ENCODE measurements around the gene SLC38A6. TPM values are rescaled to one million over a fixed set of nuclear protein-coding genes. Genes with fewer than 3 reads are reported as not detected.

SLC38A6 gene
- total and polyA plus RNA-seq, 3 donors from 2014 or later = 20.8 to 28.6 (median 26.6) TPM

DNA sequence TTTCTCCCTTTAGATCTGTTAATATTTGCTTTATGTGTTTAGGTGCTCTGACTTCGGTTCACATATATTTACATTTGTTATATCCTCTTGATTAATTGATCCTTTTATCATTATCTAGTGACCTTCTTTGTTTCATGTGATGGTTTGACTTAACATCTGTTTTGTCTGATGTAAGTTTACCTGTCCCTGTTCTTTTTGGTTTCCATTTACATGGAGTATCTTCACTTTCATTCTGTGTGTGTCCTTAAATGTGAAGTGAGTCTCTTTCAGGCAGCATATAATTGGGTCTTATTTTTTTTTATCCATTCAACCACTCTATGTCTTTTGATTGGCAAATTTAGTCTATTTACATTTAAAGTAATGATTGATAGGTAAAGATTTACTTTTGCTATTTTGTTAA is 24.4 kb upstream of the SLC38A6 start:
- Histone ChIP-seq H3K27me3 (no peaks in the 10 kb centered on the region), H3K4me3 (no peak overlapping the region), H3K36me3 (ENCODE audit: low read depth, missing control alignments) (no peaks in the 10 kb centered on the region), H3K4me1 (no peaks in the 10 kb centered on the region), H3K27ac (no peak overlapping the region), H3K9me3 (no peaks in the 10 kb centered on the region)
- TF ChIP-seq POLR2A (IDR thresholded peaks at IDR 0.05) = no peak
- TF ChIP-seq, protein P1, sequence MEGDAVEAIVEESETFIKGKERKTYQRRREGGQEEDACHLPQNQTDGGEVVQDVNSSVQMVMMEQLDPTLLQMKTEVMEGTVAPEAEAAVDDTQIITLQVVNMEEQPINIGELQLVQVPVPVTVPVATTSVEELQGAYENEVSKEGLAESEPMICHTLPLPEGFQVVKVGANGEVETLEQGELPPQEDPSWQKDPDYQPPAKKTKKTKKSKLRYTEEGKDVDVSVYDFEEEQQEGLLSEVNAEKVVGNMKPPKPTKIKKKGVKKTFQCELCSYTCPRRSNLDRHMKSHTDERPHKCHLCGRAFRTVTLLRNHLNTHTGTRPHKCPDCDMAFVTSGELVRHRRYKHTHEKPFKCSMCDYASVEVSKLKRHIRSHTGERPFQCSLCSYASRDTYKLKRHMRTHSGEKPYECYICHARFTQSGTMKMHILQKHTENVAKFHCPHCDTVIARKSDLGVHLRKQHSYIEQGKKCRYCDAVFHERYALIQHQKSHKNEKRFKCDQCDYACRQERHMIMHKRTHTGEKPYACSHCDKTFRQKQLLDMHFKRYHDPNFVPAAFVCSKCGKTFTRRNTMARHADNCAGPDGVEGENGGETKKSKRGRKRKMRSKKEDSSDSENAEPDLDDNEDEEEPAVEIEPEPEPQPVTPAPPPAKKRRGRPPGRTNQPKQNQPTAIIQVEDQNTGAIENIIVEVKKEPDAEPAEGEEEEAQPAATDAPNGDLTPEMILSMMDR (IDR thresholded peaks at IDR 0.05) = no peak
- no peak for DNase-seq
- 100% methylated on average over 1 of the region's 1 CpG for WGBS, 2 donors
- intact Hi-C loops (cut with DNase I; ENCODE audit: low total_unique reads) = no loop called here

DNA sequence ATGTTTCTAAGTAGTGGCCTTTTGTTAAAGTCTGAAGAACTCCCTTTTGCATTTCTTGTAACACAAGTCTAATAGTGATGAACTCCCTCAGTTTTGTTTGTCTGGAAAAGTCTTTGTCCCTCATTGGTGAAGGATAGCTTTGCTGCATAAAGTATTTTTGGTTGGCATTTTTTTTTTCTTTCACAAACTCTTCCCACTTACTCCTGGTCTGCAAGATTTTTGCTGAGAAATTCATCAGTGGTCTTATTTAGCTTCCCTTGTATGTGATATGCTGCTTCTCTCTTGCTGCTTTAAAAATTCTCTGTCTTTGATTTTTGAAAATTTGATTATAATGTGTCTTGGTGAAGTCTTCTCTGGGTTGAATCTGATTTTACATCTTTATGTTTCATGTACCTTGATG is 22.9 kb upstream of the SLC38A6 start:
- no peak overlapping the region for H3K4me3 ChIP-seq
- no peaks in the 10 kb centered on the region for H3K36me3 ChIP-seq (ENCODE audit: low read depth, missing control alignments)
- no peak for DNase-seq
- H3K9me3 ChIP-seq = no peaks in the 10 kb centered on the region
- no peaks in the 10 kb centered on the region for H3K4me1 ChIP-seq
- H3K27me3 ChIP-seq = no peaks in the 10 kb centered on the region
- TF ChIP-seq, protein P1 (IDR thresholded peaks at IDR 0.05) = no peak
- TF ChIP-seq POLR2A (IDR thresholded peaks at IDR 0.05) = no peak
- intact Hi-C loops (cut with DNase I; ENCODE audit: low total_unique reads) = no loop called here
- H3K27ac ChIP-seq = no peak overlapping the region

DNA sequence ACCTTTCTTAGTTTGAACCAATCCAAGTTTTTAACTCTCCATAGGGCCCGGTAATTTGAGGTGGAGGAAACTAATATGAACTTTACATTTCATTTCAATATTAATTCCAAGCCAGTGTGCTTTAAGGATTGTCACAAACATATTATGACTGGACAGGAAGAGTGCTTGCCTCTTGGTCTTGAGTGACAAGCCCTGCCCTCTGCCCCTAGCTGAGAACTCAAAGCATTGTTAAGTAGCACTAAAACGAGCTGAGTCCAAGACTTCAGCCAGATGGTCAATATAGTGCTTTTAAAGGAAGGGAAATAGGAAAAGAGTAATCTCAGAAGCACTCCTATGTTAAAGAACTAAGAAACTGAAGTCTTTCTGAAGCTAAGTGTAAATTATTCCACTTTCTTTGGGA is 17.3 kb upstream of the SLC38A6 start:
- no peak for DNase-seq
- Histone ChIP-seq H3K27me3 (no peaks in the 10 kb centered on the region), H3K9me3 (no peaks in the 10 kb centered on the region), H3K27ac (no peak overlapping the region), H3K36me3 (ENCODE audit: low read depth, missing control alignments) (no peaks in the 10 kb centered on the region), H3K4me3 (no peak overlapping the region), H3K4me1 (no peaks in the 10 kb centered on the region)
- 68 to 71% methylated on average over 2 of the region's 2 CpGs for WGBS, 2 donors
- intact Hi-C loops (cut with DNase I; ENCODE audit: low total_unique reads) = no loop called here
- TF ChIP-seq POLR2A (IDR thresholded peaks at IDR 0.05) = no peak
- TF ChIP-seq, protein P1 (IDR thresholded peaks at IDR 0.05) = no peak

DNA sequence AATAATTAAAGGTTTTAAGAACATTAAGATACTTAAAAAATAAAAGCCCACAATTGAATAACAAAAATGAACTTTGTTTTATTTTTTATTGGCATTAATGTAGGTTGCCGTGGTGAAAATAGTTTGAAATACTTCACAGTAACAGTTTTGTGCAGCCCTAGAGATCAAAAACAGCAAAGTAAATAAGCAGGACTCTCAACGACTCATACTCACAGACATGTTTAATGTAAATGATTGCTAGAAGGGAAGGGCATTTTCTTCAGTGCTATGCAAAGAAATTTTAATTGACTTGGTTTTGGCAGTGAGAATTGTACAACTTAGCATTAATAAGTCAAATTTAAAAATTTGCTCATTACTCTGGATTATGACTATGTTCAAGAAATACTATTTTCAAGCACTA is 16.1 kb upstream of the SLC38A6 start:
- H3K27ac ChIP-seq = no peak overlapping the region

DNA sequence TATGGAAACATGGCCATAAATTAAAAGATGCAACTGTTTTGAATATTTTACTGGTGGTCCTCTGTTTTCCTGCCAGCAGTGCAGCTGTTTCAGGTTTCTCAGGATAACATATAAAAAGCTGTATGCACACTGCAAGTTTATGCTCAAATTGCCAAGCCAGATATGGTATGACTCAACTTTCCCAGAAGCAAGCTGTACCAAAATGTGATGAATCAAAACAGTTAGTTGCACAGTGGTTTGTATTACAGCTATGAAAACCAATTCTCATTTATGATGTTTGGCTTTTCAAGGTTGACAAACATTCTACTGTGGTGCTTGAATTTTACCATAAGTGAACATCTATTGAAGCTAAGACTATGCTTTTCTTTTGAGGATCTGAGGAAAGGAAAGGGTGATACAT is 15.6 kb upstream of the SLC38A6 start:
- Histone ChIP-seq H3K27ac (no peak overlapping the region), H3K4me1 (no peaks in the 10 kb centered on the region), H3K9me3 (no peaks in the 10 kb centered on the region), H3K27me3 (no peaks in the 10 kb centered on the region), H3K4me3 (no peak overlapping the region), H3K36me3 (ENCODE audit: low read depth, missing control alignments) (no peaks in the 10 kb centered on the region)
- no peak for DNase-seq
- intact Hi-C loops (cut with DNase I; ENCODE audit: low total_unique reads) = no loop called here
- no peak for TF ChIP-seq POLR2A (IDR thresholded peaks at IDR 0.05)
- TF ChIP-seq, protein P1 (IDR thresholded peaks at IDR 0.05) = no peak

More for the DNA sequence above, 16.1 kb upstream of the SLC38A6 start:
- no peaks in the 10 kb centered on the region for H3K36me3 ChIP-seq (ENCODE audit: low read depth, missing control alignments)
- intact Hi-C loops (cut with DNase I; ENCODE audit: low total_unique reads) = no loop called here
- 67% methylated on average over 2 of the region's 2 CpGs for WGBS, 2 donors
- no peaks in the 10 kb centered on the region for H3K27me3 ChIP-seq
- no peaks in the 10 kb centered on the region for H3K4me1 ChIP-seq
- no peaks in the 10 kb centered on the region for H3K9me3 ChIP-seq
- TF ChIP-seq POLR2A (IDR thresholded peaks at IDR 0.05) = no peak
- TF ChIP-seq, protein P1 (IDR thresholded peaks at IDR 0.05) = no peak
- DNase-seq = no peak
- H3K4me3 ChIP-seq = no peak overlapping the region

All from testis (tissue), 3 donors.